ENCODE data around the gene MPDZ.

MPDZ gene

DNA sequence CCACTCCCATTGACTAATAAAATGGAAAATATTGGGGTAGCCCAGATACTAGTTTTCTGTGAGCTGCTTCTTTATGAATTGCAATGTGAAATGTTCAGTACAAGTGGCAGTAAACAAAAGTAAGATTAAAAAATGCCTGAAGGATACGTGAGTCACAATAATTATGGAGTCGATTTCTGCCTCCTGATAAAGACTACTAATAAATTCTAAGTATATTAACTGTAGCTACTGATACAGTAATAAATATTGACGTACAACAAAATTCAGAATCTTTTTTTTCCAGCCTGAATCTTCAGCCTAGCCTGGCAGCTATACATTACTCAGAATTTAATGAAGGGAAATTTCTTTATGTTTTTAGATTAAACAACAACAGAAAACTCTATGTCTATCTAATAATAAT, 218.1 kb downstream of the MPDZ start:
- no peak overlapping the region for H3K27ac ChIP-seq
- H3K9me3 ChIP-seq (ENCODE audit: severe bottlenecking), result no peaks in the 10 kb centered on the region
- no peak for DNase-seq
- no peaks in the 10 kb centered on the region for H3K36me3 ChIP-seq
- no peak overlapping the region for H3K4me3 ChIP-seq (ENCODE audit: low read depth, low read length)
- H3K27me3 ChIP-seq (ENCODE audit: insufficient read depth, low read depth, severe bottlenecking), result no peaks in the 10 kb centered on the region
- TF ChIP-seq, protein P1, sequence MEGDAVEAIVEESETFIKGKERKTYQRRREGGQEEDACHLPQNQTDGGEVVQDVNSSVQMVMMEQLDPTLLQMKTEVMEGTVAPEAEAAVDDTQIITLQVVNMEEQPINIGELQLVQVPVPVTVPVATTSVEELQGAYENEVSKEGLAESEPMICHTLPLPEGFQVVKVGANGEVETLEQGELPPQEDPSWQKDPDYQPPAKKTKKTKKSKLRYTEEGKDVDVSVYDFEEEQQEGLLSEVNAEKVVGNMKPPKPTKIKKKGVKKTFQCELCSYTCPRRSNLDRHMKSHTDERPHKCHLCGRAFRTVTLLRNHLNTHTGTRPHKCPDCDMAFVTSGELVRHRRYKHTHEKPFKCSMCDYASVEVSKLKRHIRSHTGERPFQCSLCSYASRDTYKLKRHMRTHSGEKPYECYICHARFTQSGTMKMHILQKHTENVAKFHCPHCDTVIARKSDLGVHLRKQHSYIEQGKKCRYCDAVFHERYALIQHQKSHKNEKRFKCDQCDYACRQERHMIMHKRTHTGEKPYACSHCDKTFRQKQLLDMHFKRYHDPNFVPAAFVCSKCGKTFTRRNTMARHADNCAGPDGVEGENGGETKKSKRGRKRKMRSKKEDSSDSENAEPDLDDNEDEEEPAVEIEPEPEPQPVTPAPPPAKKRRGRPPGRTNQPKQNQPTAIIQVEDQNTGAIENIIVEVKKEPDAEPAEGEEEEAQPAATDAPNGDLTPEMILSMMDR (IDR thresholded peaks at IDR 0.05; ENCODE audit: low read depth, low read length), result no peak

Data from WERI-Rb-1 (cell line).